Activated T-cell treated with anti-CD3 and anti-CD28 coated beads, Interleukin-2, amount 50 U/mL, for 4 hours (primary cell): ENCODE results near the gene PDSS2. TPM values are rescaled to one million over a fixed set of nuclear protein-coding genes. Genes with fewer than 3 reads are reported as not detected.

Experiments
- ATAC-seq, 2 donors: fragments of 200-7000 bp; cut with Tn5 transposase; one replicate each; pipeline ENCODE4 v1.10.0; 2021
- DNase-seq: peaks from one replicate; pipeline ENCODE4 v3.0.0-alpha.2; 2020
- H3K27me3 Mint-ChIP-seq: one replicate; pipeline ENCODE4 v1.8.0; 2021; ENCODE audit warnings: low read depth, mixed read lengths
- H3K36me3 Mint-ChIP-seq: one replicate; pipeline ENCODE4 v1.8.0; 2022; ENCODE audit warnings: mixed read lengths; ENCODE audit not compliant: insufficient read depth
- H3K4me1 Mint-ChIP-seq: one replicate; pipeline ENCODE4 v1.8.0; 2021; ENCODE audit warnings: low read depth, mixed read lengths
- H3K4me3 Mint-ChIP-seq: one replicate; pipeline ENCODE4 v1.8.0; 2021; ENCODE audit warnings: mild to moderate bottlenecking, moderate library complexity, mixed read lengths
- H3K9me3 Mint-ChIP-seq: one replicate; pipeline ENCODE4 v1.8.0; 2021; ENCODE audit warnings: mixed read lengths
- total RNA-seq, 3 donors: library from RNA; stranded (reverse); gene quantifications; one replicate each; pipeline ENCODE4 v1.2.1, GENCODE V29; 2021

PDSS2 gene
- total RNA-seq = 10 to 100 TPM; 10.9 to 14.8 (median 12.6) TPM

GRCh38 chr6:107459283-107460082 is at the start of gene PDSS2:
Gene PDSS2 (minus strand): TSS chr6:107459564. CDS start chr6:107459285, 279 bp downstream.
- peaks cover 3% of the 10 kb centered on the region for H3K36me3 Mint-ChIP-seq
- ATAC-seq (peak; percentile 95 to 97), DNase-seq (peak; percentile 97)
- H3K27me3 Mint-ChIP-seq = no peaks in the 10 kb centered on the region
- H3K4me1 Mint-ChIP-seq = peaks cover 20% of the 10 kb centered on the region
- H3K9me3 Mint-ChIP-seq = no peaks in the 10 kb centered on the region
- peak within 1 kb of the TSS; percentile 91 for H3K4me3 Mint-ChIP-seq

GRCh38 chr6:107506145-107506544 is 46.8 kb upstream of the PDSS2 start:
- Mint-ChIP-seq H3K4me1 (no peaks in the 10 kb centered on the region), H3K9me3 (no peaks in the 10 kb centered on the region), H3K36me3 (no peaks in the 10 kb centered on the region), H3K27me3 (peaks cover 35% of the 10 kb centered on the region), H3K4me3 (no peak overlapping the region)
- ATAC-seq = no peak
- no peak for DNase-seq

GRCh38 chr6:107504270-107505026 is 45.1 kb upstream of the PDSS2 start:
- Mint-ChIP-seq H3K4me3 (no peak overlapping the region), H3K9me3 (no peaks in the 10 kb centered on the region), H3K4me1 (no peaks in the 10 kb centered on the region), H3K36me3 (no peaks in the 10 kb centered on the region), H3K27me3 (peaks cover 33% of the 10 kb centered on the region)
- DNase-seq = no peak
- no peak for ATAC-seq

GRCh38 chr6:107496892-107497684 is 37.7 kb upstream of the PDSS2 start:
- Mint-ChIP-seq H3K4me3 (no peak overlapping the region), H3K4me1 (no peaks in the 10 kb centered on the region), H3K27me3 (peaks cover 22% of the 10 kb centered on the region), H3K36me3 (no peaks in the 10 kb centered on the region), H3K9me3 (no peaks in the 10 kb centered on the region)
- ATAC-seq = no peak
- DNase-seq = no peak

GRCh38 chr6:107495971-107496370 is 36.6 kb upstream of the PDSS2 start:
- DNase-seq (no peak), ATAC-seq (no peak)
- Mint-ChIP-seq H3K9me3 (no peaks in the 10 kb centered on the region), H3K27me3 (peaks cover 24% of the 10 kb centered on the region), H3K4me1 (peaks cover 3% of the 10 kb centered on the region), H3K36me3 (no peaks in the 10 kb centered on the region), H3K4me3 (no peak overlapping the region)

GRCh38 chr6:107495196-107495643 is 35.9 kb upstream of the PDSS2 start:
- Mint-ChIP-seq H3K27me3 (peaks cover 32% of the 10 kb centered on the region), H3K4me3 (no peak overlapping the region), H3K36me3 (no peaks in the 10 kb centered on the region), H3K4me1 (peaks cover 8% of the 10 kb centered on the region), H3K9me3 (no peaks in the 10 kb centered on the region)
- DNase-seq (no peak), ATAC-seq (no peak)

- peaks cover 14% of the 10 kb centered on the region for H3K4me1 Mint-ChIP-seq
- no peak for ATAC-seq
- no peak for DNase-seq
- H3K4me3 Mint-ChIP-seq = no peak overlapping the region
- peaks cover 37% of the 10 kb centered on the region for H3K27me3 Mint-ChIP-seq
- no peaks in the 10 kb centered on the region for H3K9me3 Mint-ChIP-seq
- no peaks in the 10 kb centered on the region for H3K36me3 Mint-ChIP-seq
Measured at GRCh38 chr6:107493158-107494057, 34.0 kb upstream of the PDSS2 start.

- no peak for DNase-seq
- no peak for ATAC-seq
- no peaks in the 10 kb centered on the region for H3K9me3 Mint-ChIP-seq
- peaks cover 48% of the 10 kb centered on the region for H3K27me3 Mint-ChIP-seq
- H3K36me3 Mint-ChIP-seq = no peaks in the 10 kb centered on the region
- peak overlapping the region; percentile 80 for H3K4me3 Mint-ChIP-seq
- peaks cover 20% of the 10 kb centered on the region for H3K4me1 Mint-ChIP-seq
Measured at GRCh38 chr6:107491760-107492660, 32.6 kb upstream of the PDSS2 start.

- peaks cover 20% of the 10 kb centered on the region for H3K4me1 Mint-ChIP-seq
- ATAC-seq = no peak
- no peak for DNase-seq
- peak overlapping the region; percentile 80 for H3K4me3 Mint-ChIP-seq
- H3K9me3 Mint-ChIP-seq = no peaks in the 10 kb centered on the region
- H3K27me3 Mint-ChIP-seq = peaks cover 55% of the 10 kb centered on the region
- H3K36me3 Mint-ChIP-seq = no peaks in the 10 kb centered on the region
Measured at GRCh38 chr6:107491138-107491609, 31.8 kb upstream of the PDSS2 start.

GRCh38 chr6:107490566-107491137 is 31.3 kb upstream of the PDSS2 start:
- Mint-ChIP-seq H3K9me3 (no peaks in the 10 kb centered on the region), H3K4me3 (peak overlapping the region; percentile 80), H3K36me3 (no peaks in the 10 kb centered on the region), H3K4me1 (peaks cover 20% of the 10 kb centered on the region), H3K27me3 (peaks cover 59% of the 10 kb centered on the region)
- peak; percentile 6 for DNase-seq
- peak in 1 of 2 donors; percentile 7 for ATAC-seq

GRCh38 chr6:107489636-107490565 is 30.5 kb upstream of the PDSS2 start, which contains the start of gene SOBP:
Gene SOBP (plus strand): TSS chr6:107490117. CDS start chr6:107490617, 500 bp downstream.
- Mint-ChIP-seq H3K9me3 (no peaks in the 10 kb centered on the region), H3K36me3 (no peaks in the 10 kb centered on the region), H3K27me3 (peaks cover 59% of the 10 kb centered on the region), H3K4me3 (peak within 1 kb of the TSS; percentile 83), H3K4me1 (peaks cover 20% of the 10 kb centered on the region)
- peak; percentile 65 to 69 for ATAC-seq
- DNase-seq = peak; percentile 50
